PC-3 (cell line): Measurements from ENCODE around the gene NSF. TPM values are rescaled to one million over a fixed set of nuclear protein-coding genes. Genes with fewer than 3 reads are reported as not detected.
"Not testable (repeated sequence)": the region's sequence is repeated elsewhere in the genome, so short reads cannot be mapped to it uniquely, and the experiment has no call there.

ENCODE experiments used
- ATAC-seq: fragments of 200-7000 bp; cut with Tn5 transposase; 2 replicates; pipeline ENCODE4 v1.9.1; 2020; ENCODE audit warnings: mild to moderate bottlenecking, moderate library complexity
- BruUV-seq: library from RNA; stranded (reverse); fragments of 400-500 nt; replicated peaks from 2 replicates; lab custom pipeline; 2021; lab: Mats Ljungman, UMichigan
- CTCF ChIA-PET: fragments of 300-600 bp; sonication (Branson Sonifier 250); formaldehyde crosslinking; loops from one replicate; lab custom pipeline; 2022; ENCODE audit warnings: antibody characterized with exemption; lab: Charles Lee
- POLR2A ChIA-PET: fragments of 300-600 bp; sonication (Branson Sonifier 250); formaldehyde crosslinking; loops from one replicate; lab custom pipeline; 2022; ENCODE audit warnings: antibody characterized with exemption; ENCODE audit not compliant: unreplicated experiment; lab: Charles Lee
- DNase-seq: peaks from one replicate; pipeline ENCODE4 v3.0.0-alpha.2; 2015
- H2AFZ ChIP-seq: fragments of 300-600 bp; sonication (generic); 2 replicates; pipeline ENCODE4 v1.6.0; 2016; ENCODE audit warnings: antibody characterized with exemption, low read length
- H3F3A ChIP-seq: fragments of 300-600 bp; sonication (generic); one replicate; pipeline ENCODE4 v1.6.0; 2017; ENCODE audit warnings: antibody characterized with exemption, low read length, control low read depth, mild to moderate bottlenecking; ENCODE audit not compliant: unreplicated experiment
- H3K27ac ChIP-seq: fragments of 300-600 bp; sonication (generic); 2 replicates; pipeline ENCODE4 v1.5.1; 2016; ENCODE audit warnings: mild to moderate bottlenecking, low read length
- H3K27me3 ChIP-seq: fragments of 300-600 bp; sonication (generic); 2 replicates; pipeline ENCODE4 v1.6.1; 2016; ENCODE audit warnings: low read length, mixed read lengths
- H3K36me3 ChIP-seq: fragments of 300-600 bp; sonication (generic); 2 replicates; pipeline ENCODE4 v1.6.1; 2016; ENCODE audit warnings: low read depth, mixed run types, low read length, mixed read lengths
- H3K4me1 ChIP-seq: fragments of 300-600 bp; sonication (generic); 2 replicates; pipeline ENCODE4 v1.5.1; 2016; ENCODE audit warnings: low read length; ENCODE audit not compliant: insufficient read depth
- H3K4me2 ChIP-seq: fragments of 300-600 bp; sonication (generic); 2 replicates; pipeline ENCODE4 v1.6.0; 2016; ENCODE audit warnings: low read length
- H3K4me3 ChIP-seq: fragments of 300-600 bp; sonication (generic); 2 replicates; pipeline ENCODE4 v1.5.1; 2016; ENCODE audit warnings: mild to moderate bottlenecking, low read length, mixed read lengths
- H3K79me2 ChIP-seq: fragments of 300-600 bp; sonication (generic); 2 replicates; pipeline ENCODE4 v1.6.1; 2017; ENCODE audit warnings: low read length, mixed read lengths
- H3K9ac ChIP-seq: fragments of 300-600 bp; sonication (generic); 2 replicates; pipeline ENCODE4 v1.6.0; 2016; ENCODE audit warnings: mild to moderate bottlenecking, low read length
- H3K9me2 ChIP-seq: fragments of 300-600 bp; sonication (generic); replicated peaks from 2 replicates; pipeline ENCODE4 v1.6.1; 2016; ENCODE audit warnings: mixed run types, low read length, mixed read lengths
- H3K9me3 ChIP-seq: fragments of 300-600 bp; sonication (generic); 2 replicates; pipeline ENCODE4 v1.6.1; 2016; ENCODE audit warnings: low read length, mixed read lengths
- H4K20me1 ChIP-seq: fragments of 300-600 bp; sonication (generic); 2 replicates; pipeline ENCODE4 v1.6.1; 2016; ENCODE audit warnings: low read length, mixed read lengths
- intact Hi-C: fragments of 100-400 bp; cut with micrococcal nuclease; formaldehyde crosslinking; loops from 2 replicates; pipeline ENCODE4 v1.9.0; 2023
- total RNA-seq: library from RNA; depleted of rRNA; stranded (reverse); fragments of >200 nt; gene quantifications from 2 replicates; pipeline ENCODE4 v1.2.3, GENCODE V29; 2014

The NSF gene
- total RNA-seq, 1 experiment from 2014 or later: 52.2 TPM

- DNase-seq, H3K9me3 ChIP-seq, H3K9me2 ChIP-seq, H4K20me1 ChIP-seq, CTCF ChIA-PET, H3K27ac ChIP-seq, H2AFZ ChIP-seq, POLR2A ChIA-PET, H3K4me2 ChIP-seq, H3K27me3 ChIP-seq, H3K79me2 ChIP-seq, H3F3A ChIP-seq, H3K4me1 ChIP-seq, H3K9ac ChIP-seq, BruUV-seq, intact Hi-C loops, H3K4me3 ChIP-seq, H3K36me3 ChIP-seq: not testable (repeated sequence)
- ATAC-seq: peak; percentile 13; the same call in 1 of the 2 replicates
Observed at GRCh38 chr17:46663123-46663522, 72.7 kb downstream of the NSF start.

- H3F3A ChIP-seq, H3K4me3 ChIP-seq, H3K9ac ChIP-seq, H4K20me1 ChIP-seq, H3K36me3 ChIP-seq, CTCF ChIA-PET, H2AFZ ChIP-seq, intact Hi-C loops, H3K4me2 ChIP-seq, H3K27me3 ChIP-seq, POLR2A ChIA-PET, H3K9me3 ChIP-seq, BruUV-seq, H3K27ac ChIP-seq, DNase-seq, H3K4me1 ChIP-seq, H3K9me2 ChIP-seq, H3K79me2 ChIP-seq: not testable (repeated sequence)
- peak; percentile 93 for ATAC-seq
Observed at GRCh38 chr17:46663552-46663951, 73.1 kb downstream of the NSF start.

- H3K27me3 ChIP-seq: not testable (repeated sequence)
Observed at GRCh38 chr17:46665969-46666368, 75.5 kb downstream of the NSF start.

GRCh38 chr17:46670789-46671188 lies 80.3 kb downstream of the NSF start:
- H3K9ac ChIP-seq, CTCF ChIA-PET, H3K9me3 ChIP-seq, intact Hi-C loops, POLR2A ChIA-PET, H3K27ac ChIP-seq, H4K20me1 ChIP-seq, H3K36me3 ChIP-seq, H3K9me2 ChIP-seq, H3K4me2 ChIP-seq, H2AFZ ChIP-seq, ATAC-seq, BruUV-seq, H3K79me2 ChIP-seq, H3K4me3 ChIP-seq, DNase-seq, H3F3A ChIP-seq, H3K27me3 ChIP-seq, H3K4me1 ChIP-seq: not testable (repeated sequence)

More at GRCh38 chr17:46665969-46666368, 75.5 kb downstream of the NSF start:
- H3K4me3 ChIP-seq, POLR2A ChIA-PET, H3K4me1 ChIP-seq, ATAC-seq, H3K9me2 ChIP-seq, H3K4me2 ChIP-seq, H3K36me3 ChIP-seq, H3K9me3 ChIP-seq, H3K27ac ChIP-seq, H3K79me2 ChIP-seq, H3K9ac ChIP-seq, H3F3A ChIP-seq, intact Hi-C loops, H2AFZ ChIP-seq, DNase-seq, H4K20me1 ChIP-seq, CTCF ChIA-PET, BruUV-seq: not testable (repeated sequence)

GRCh38 chr17:46672777-46673176 lies 82.3 kb downstream of the NSF start:
- H3K4me3 ChIP-seq, H4K20me1 ChIP-seq, intact Hi-C loops, H3K27ac ChIP-seq, H3K9ac ChIP-seq, H3K27me3 ChIP-seq, H3K36me3 ChIP-seq, H2AFZ ChIP-seq, H3K79me2 ChIP-seq, DNase-seq, BruUV-seq, POLR2A ChIA-PET, CTCF ChIA-PET, H3F3A ChIP-seq, H3K4me2 ChIP-seq, H3K9me3 ChIP-seq, H3K4me1 ChIP-seq, H3K9me2 ChIP-seq: not testable (repeated sequence)
- ATAC-seq: peak; percentile 83

- H2AFZ ChIP-seq, H3K9ac ChIP-seq, H3K9me2 ChIP-seq, H3K27ac ChIP-seq, H3K4me2 ChIP-seq, H3K79me2 ChIP-seq, CTCF ChIA-PET, H3F3A ChIP-seq, H3K4me1 ChIP-seq, H3K9me3 ChIP-seq, H3K27me3 ChIP-seq, H3K36me3 ChIP-seq, DNase-seq, H3K4me3 ChIP-seq, ATAC-seq, intact Hi-C loops, POLR2A ChIA-PET, H4K20me1 ChIP-seq, BruUV-seq: not testable (repeated sequence)
Observed at GRCh38 chr17:46677819-46678218, 87.3 kb downstream of the NSF start.

- H3K36me3 ChIP-seq, CTCF ChIA-PET, H3K9ac ChIP-seq, H3K4me1 ChIP-seq, H3K9me3 ChIP-seq, H3K79me2 ChIP-seq, H2AFZ ChIP-seq, intact Hi-C loops, H3K4me2 ChIP-seq, H3K4me3 ChIP-seq, H3F3A ChIP-seq, H3K27ac ChIP-seq, H3K9me2 ChIP-seq, H3K27me3 ChIP-seq, ATAC-seq, BruUV-seq, H4K20me1 ChIP-seq, DNase-seq, POLR2A ChIA-PET: not testable (repeated sequence)
Observed at GRCh38 chr17:46683653-46684052, 93.2 kb downstream of the NSF start.
